Measurements from ENCODE around the gene FCAMR. TPM values are rescaled to one million over a fixed set of nuclear protein-coding genes. Genes with fewer than 3 reads are reported as not detected.

The FCAMR gene
- total and polyA plus RNA-seq, 2 donors (not counting 1 experiment from before 2014, with no cell fraction given): not detected

DNA sequence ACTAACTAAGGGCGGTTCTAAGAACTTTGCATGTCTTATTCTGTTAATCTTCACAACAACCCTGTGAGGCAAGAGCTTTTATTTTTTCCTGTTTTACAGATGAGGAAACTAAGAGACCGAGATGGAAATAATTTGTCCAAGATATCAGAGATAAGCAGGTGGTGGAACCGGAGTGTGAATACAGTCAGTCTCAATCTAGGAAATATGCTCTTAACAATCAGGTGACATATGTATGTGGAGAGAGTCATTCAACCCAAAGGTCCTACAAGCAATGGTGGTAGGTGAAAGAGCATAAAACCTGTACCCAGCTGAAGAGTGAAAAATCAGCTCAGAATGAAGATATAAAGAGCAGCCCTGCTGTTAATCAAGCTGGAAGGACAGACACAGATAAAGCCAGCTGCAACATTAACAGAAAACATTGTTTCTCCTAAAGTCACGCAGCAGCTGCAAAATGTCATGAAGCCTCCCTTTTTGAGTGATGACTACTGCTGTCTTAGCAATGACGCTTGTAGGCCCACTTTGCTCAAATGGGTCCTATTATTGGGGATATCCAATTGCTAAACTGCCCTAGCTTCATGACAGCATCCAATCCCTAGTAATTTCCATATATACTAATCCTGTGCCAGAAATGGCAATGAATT, 30.5 kb upstream of the FCAMR start:
- no peak overlapping the region for H2AFZ ChIP-seq (ENCODE audit: low read length)
- TF ChIP-seq CTCF (conservative IDR thresholded peaks at IDR 0.05 in 1 of 2, IDR thresholded peaks at IDR 0.05 in 1 of 2; ENCODE audit: low read depth in 1 of 2, low read length in 2 of 2) (no peak), EZH2 (IDR thresholded peaks at IDR 0.05; ENCODE audit: low read length, missing control alignments) (no peak)

GRCh38 chr1:206998816-206999215, 28.6 kb upstream of the FCAMR start:
- no peaks in the 10 kb centered on the region for H3K4me1 ChIP-seq (ENCODE audit: control insufficient read depth, extremely low read depth, insufficient read depth, low read length)

More for the DNA sequence above, 30.5 kb upstream of the FCAMR start:
- H3K36me3 ChIP-seq (ENCODE audit: control insufficient read depth, insufficient read depth, low read length): no peaks in the 10 kb centered on the region
- no peak overlapping the region for H3K27ac ChIP-seq (ENCODE audit: insufficient read depth, low read length)
- no peaks in the 10 kb centered on the region for H3K79me2 ChIP-seq (ENCODE audit: control insufficient read depth, insufficient read depth, low read length)
- no peak overlapping the region for H3K9ac ChIP-seq (ENCODE audit: insufficient read depth, low read length)
- H3K4me2 ChIP-seq (ENCODE audit: extremely low read depth, insufficient read depth, low read length): no peak overlapping the region
- DNase-seq (ENCODE audit: low read depth in 2 of 2): no peak
- H3K27me3 ChIP-seq (ENCODE audit: control insufficient read depth, insufficient read depth, low read length): no peaks in the 10 kb centered on the region
- no peaks in the 10 kb centered on the region for H3K4me1 ChIP-seq (ENCODE audit: control insufficient read depth, extremely low read depth, insufficient read depth, low read length)
- no peaks in the 10 kb centered on the region for H4K20me1 ChIP-seq (ENCODE audit: control insufficient read depth, extremely low read depth, insufficient read depth, low read length)
- H3K4me3 ChIP-seq (replicated peaks in 1 of 4; ENCODE audit: control extremely low read depth in 1 of 4, insufficient read depth in 1 of 4, low read depth in 3 of 4, low read length in 4 of 4): no peak overlapping the region
- no peaks in the 10 kb centered on the region for H3K9me3 ChIP-seq (ENCODE audit: control insufficient read depth, insufficient read depth, low read depth, low read length)

DNA sequence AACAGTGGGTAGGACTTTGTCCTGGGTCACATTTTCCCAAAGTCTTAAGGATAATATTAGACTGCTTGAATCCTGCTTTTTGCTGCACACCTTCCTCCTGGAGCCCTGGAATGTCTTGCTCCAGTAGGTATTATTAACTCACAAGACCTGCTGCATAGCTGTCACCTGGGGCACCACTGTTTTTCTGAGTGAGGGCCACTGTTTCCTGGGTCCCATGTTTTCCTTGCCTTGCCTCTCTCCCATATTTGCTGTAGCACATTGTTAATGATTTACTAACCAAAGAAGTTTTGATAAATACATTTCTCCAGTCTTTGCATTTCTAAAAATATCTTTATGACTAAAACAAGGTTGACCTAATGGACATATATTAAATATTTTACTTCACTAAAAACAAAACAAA, 22.5 kb upstream of the FCAMR start:
- TF ChIP-seq CTCF (conservative IDR thresholded peaks at IDR 0.05 in 1 of 2, IDR thresholded peaks at IDR 0.05 in 1 of 2; ENCODE audit: low read depth in 1 of 2, low read length in 2 of 2) (no peak), EZH2 (IDR thresholded peaks at IDR 0.05; ENCODE audit: low read length, missing control alignments) (no peak)
- no peak overlapping the region for H3K9ac ChIP-seq (ENCODE audit: insufficient read depth, low read length)
- no peaks in the 10 kb centered on the region for H3K79me2 ChIP-seq (ENCODE audit: control insufficient read depth, insufficient read depth, low read length)
- H3K4me1 ChIP-seq (ENCODE audit: control insufficient read depth, extremely low read depth, insufficient read depth, low read length): no peaks in the 10 kb centered on the region
- no peak overlapping the region for H3K4me2 ChIP-seq (ENCODE audit: extremely low read depth, insufficient read depth, low read length)
- no peak overlapping the region for H2AFZ ChIP-seq (ENCODE audit: low read length)
- no peak for DNase-seq (ENCODE audit: low read depth in 2 of 2)
- no peak overlapping the region for H3K4me3 ChIP-seq (replicated peaks in 1 of 4; ENCODE audit: control extremely low read depth in 1 of 4, insufficient read depth in 1 of 4, low read depth in 3 of 4, low read length in 4 of 4)
- no peaks in the 10 kb centered on the region for H4K20me1 ChIP-seq (ENCODE audit: control insufficient read depth, extremely low read depth, insufficient read depth, low read length)
- H3K27ac ChIP-seq (ENCODE audit: insufficient read depth, low read length): no peak overlapping the region
- no peaks in the 10 kb centered on the region for H3K9me3 ChIP-seq (ENCODE audit: control insufficient read depth, insufficient read depth, low read depth, low read length)
- H3K36me3 ChIP-seq (ENCODE audit: control insufficient read depth, insufficient read depth, low read length): no peaks in the 10 kb centered on the region
- H3K27me3 ChIP-seq (ENCODE audit: control insufficient read depth, insufficient read depth, low read length): peaks cover 2% of the 10 kb centered on the region

More at GRCh38 chr1:206998816-206999215, 28.6 kb upstream of the FCAMR start:
- Histone ChIP-seq H3K27ac (ENCODE audit: insufficient read depth, low read length) (no peak overlapping the region), H3K9ac (ENCODE audit: insufficient read depth, low read length) (no peak overlapping the region), H2AFZ (ENCODE audit: low read length) (no peak overlapping the region), H4K20me1 (ENCODE audit: control insufficient read depth, extremely low read depth, insufficient read depth, low read length) (no peaks in the 10 kb centered on the region), H3K27me3 (ENCODE audit: control insufficient read depth, insufficient read depth, low read length) (no peaks in the 10 kb centered on the region), H3K9me3 (ENCODE audit: control insufficient read depth, insufficient read depth, low read depth, low read length) (no peaks in the 10 kb centered on the region), H3K79me2 (ENCODE audit: control insufficient read depth, insufficient read depth, low read length) (no peaks in the 10 kb centered on the region), H3K4me3 (replicated peaks in 1 of 4; ENCODE audit: control extremely low read depth in 1 of 4, insufficient read depth in 1 of 4, low read depth in 3 of 4, low read length in 4 of 4) (no peak overlapping the region), H3K4me2 (ENCODE audit: extremely low read depth, insufficient read depth, low read length) (no peak overlapping the region), H3K36me3 (ENCODE audit: control insufficient read depth, insufficient read depth, low read length) (no peaks in the 10 kb centered on the region)
- no peak for TF ChIP-seq EZH2 (IDR thresholded peaks at IDR 0.05; ENCODE audit: low read length, missing control alignments)
- no peak for TF ChIP-seq CTCF (conservative IDR thresholded peaks at IDR 0.05 in 1 of 2, IDR thresholded peaks at IDR 0.05 in 1 of 2; ENCODE audit: low read depth in 1 of 2, low read length in 2 of 2)
- no peak for DNase-seq (ENCODE audit: low read depth in 2 of 2)
